Activated naive CD8-positive, alpha-beta T cell (primary cell): Measurements from ENCODE around the gene DHRS3.
"Not testable (repeated sequence)": the region's sequence is repeated elsewhere in the genome, so short reads cannot be mapped to it uniquely, and the experiment has no call there.

Source experiments
- H3K27ac Mint-ChIP-seq: one replicate; pipeline ENCODE4 v1.8.0; 2021; ENCODE audit warnings: mixed read lengths
- H3K27me3 Mint-ChIP-seq: one replicate; pipeline ENCODE4 v1.8.0; 2021; ENCODE audit warnings: mixed read lengths
- H3K36me3 Mint-ChIP-seq: one replicate; pipeline ENCODE4 v1.8.0; 2021; ENCODE audit warnings: mixed read lengths
- H3K4me1 Mint-ChIP-seq: one replicate; pipeline ENCODE4 v1.8.0; 2021; ENCODE audit warnings: low read depth, mixed read lengths
- H3K4me3 Mint-ChIP-seq: one replicate; pipeline ENCODE4 v1.8.0; 2021; ENCODE audit warnings: mild to moderate bottlenecking, mixed read lengths
- H3K9me3 Mint-ChIP-seq: one replicate; pipeline ENCODE4 v1.8.0; 2021; ENCODE audit warnings: low read depth, mixed read lengths

Gene DHRS3

GRCh38 chr1:12530462-12531178, 87.4 kb downstream of the DHRS3 start:
- Mint-ChIP-seq H3K27ac (no peak overlapping the region), H3K4me1 (peaks cover 12% of the 10 kb centered on the region), H3K4me3 (no peak overlapping the region), H3K9me3 (peaks cover 4% of the 10 kb centered on the region), H3K27me3 (no peaks in the 10 kb centered on the region), H3K36me3 (peaks cover 14% of the 10 kb centered on the region)

GRCh38 chr1:12529640-12530174, 88.3 kb downstream of the DHRS3 start:
- H3K4me1 Mint-ChIP-seq: peaks cover 12% of the 10 kb centered on the region
- H3K36me3 Mint-ChIP-seq: peaks cover 9% of the 10 kb centered on the region
- H3K27me3 Mint-ChIP-seq: no peaks in the 10 kb centered on the region
- no peak overlapping the region for H3K4me3 Mint-ChIP-seq
- no peak overlapping the region for H3K27ac Mint-ChIP-seq
- H3K9me3 Mint-ChIP-seq: no peaks in the 10 kb centered on the region

- H3K9me3 Mint-ChIP-seq: no peaks in the 10 kb centered on the region
- H3K36me3 Mint-ChIP-seq: peaks cover 4% of the 10 kb centered on the region
- H3K27ac Mint-ChIP-seq: no peak overlapping the region
Observed at GRCh38 chr1:12528021-12528852, 89.8 kb downstream of the DHRS3 start.

GRCh38 chr1:12527564-12527963, 90.4 kb downstream of the DHRS3 start:
- Mint-ChIP-seq H3K9me3 (no peaks in the 10 kb centered on the region), H3K36me3 (peaks cover 2% of the 10 kb centered on the region), H3K4me3 (no peak overlapping the region), H3K27me3 (no peaks in the 10 kb centered on the region), H3K27ac (no peak overlapping the region), H3K4me1 (peaks cover 11% of the 10 kb centered on the region)

More at GRCh38 chr1:12528021-12528852, 89.8 kb downstream of the DHRS3 start:
- no peak overlapping the region for H3K4me3 Mint-ChIP-seq
- peaks cover 12% of the 10 kb centered on the region for H3K4me1 Mint-ChIP-seq
- H3K27me3 Mint-ChIP-seq: no peaks in the 10 kb centered on the region

- H3K36me3 Mint-ChIP-seq: no peaks in the 10 kb centered on the region
- H3K27ac Mint-ChIP-seq: no peak overlapping the region
- no peak overlapping the region for H3K4me3 Mint-ChIP-seq
- no peaks in the 10 kb centered on the region for H3K27me3 Mint-ChIP-seq
- H3K4me1 Mint-ChIP-seq: peaks cover 14% of the 10 kb centered on the region
- no peaks in the 10 kb centered on the region for H3K9me3 Mint-ChIP-seq
Observed at GRCh38 chr1:12525311-12526181, 92.5 kb downstream of the DHRS3 start.

GRCh38 chr1:12524266-12524665, 93.7 kb downstream of the DHRS3 start:
- H3K9me3 Mint-ChIP-seq: no peaks in the 10 kb centered on the region
- peaks cover 6% of the 10 kb centered on the region for H3K36me3 Mint-ChIP-seq
- no peak overlapping the region for H3K4me3 Mint-ChIP-seq
- H3K27me3 Mint-ChIP-seq: no peaks in the 10 kb centered on the region
- peaks cover 15% of the 10 kb centered on the region for H3K4me1 Mint-ChIP-seq
- no peak overlapping the region for H3K27ac Mint-ChIP-seq

GRCh38 chr1:12522780-12523179, 95.2 kb downstream of the DHRS3 start:
- H3K4me1 Mint-ChIP-seq: peaks cover 21% of the 10 kb centered on the region

GRCh38 chr1:12521096-12521495, 96.9 kb downstream of the DHRS3 start:
- Mint-ChIP-seq H3K27me3 (no peaks in the 10 kb centered on the region), H3K4me1 (peaks cover 29% of the 10 kb centered on the region), H3K4me3 (no peak overlapping the region), H3K27ac (peak overlapping the region; percentile 34), H3K9me3 (no peaks in the 10 kb centered on the region), H3K36me3 (peaks cover 13% of the 10 kb centered on the region)

More at GRCh38 chr1:12522780-12523179, 95.2 kb downstream of the DHRS3 start:
- not testable (repeated sequence) for H3K27ac Mint-ChIP-seq, H3K4me3 Mint-ChIP-seq, H3K9me3 Mint-ChIP-seq, H3K27me3 Mint-ChIP-seq, H3K36me3 Mint-ChIP-seq

- H3K4me3 Mint-ChIP-seq: no peak overlapping the region
- peaks cover 13% of the 10 kb centered on the region for H3K36me3 Mint-ChIP-seq
- H3K27ac Mint-ChIP-seq: peak overlapping the region; percentile 92
- H3K9me3 Mint-ChIP-seq: no peaks in the 10 kb centered on the region
- H3K27me3 Mint-ChIP-seq: no peaks in the 10 kb centered on the region
- peaks cover 30% of the 10 kb centered on the region for H3K4me1 Mint-ChIP-seq
Observed at GRCh38 chr1:12519693-12520364, 98.2 kb downstream of the DHRS3 start.

- H3K9me3 Mint-ChIP-seq: no peaks in the 10 kb centered on the region
- H3K27ac Mint-ChIP-seq: peak overlapping the region; percentile 92
- H3K4me1 Mint-ChIP-seq: peaks cover 36% of the 10 kb centered on the region
- peaks cover 17% of the 10 kb centered on the region for H3K36me3 Mint-ChIP-seq
- no peaks in the 10 kb centered on the region for H3K27me3 Mint-ChIP-seq
- peak overlapping the region; percentile 65 for H3K4me3 Mint-ChIP-seq
Observed at GRCh38 chr1:12518931-12519692, 98.9 kb downstream of the DHRS3 start.
